H1 (cell line): ENCODE measurements around the gene SON. TPM values are rescaled to one million over a fixed set of nuclear protein-coding genes. Genes with fewer than 3 reads are reported as not detected.
A peak's percentile ranks its signal among the peaks of the same experiment; 100 is the strongest.

Experiments used
- CTCF ChIA-PET: fragments of 300-600 bp; sonication (Branson Sonifier 250); formaldehyde crosslinking; loops from one replicate; lab custom pipeline; 2021; ENCODE audit not compliant: partially characterized antibody; lab: Charles Lee
- POLR2A ChIA-PET: fragments of 300-600 bp; sonication (Branson Sonifier 250); formaldehyde crosslinking; loops from one replicate; lab custom pipeline; 2021; ENCODE audit warnings: inconsistent platforms; ENCODE audit not compliant: partially characterized antibody; lab: Charles Lee
- DNase-seq, 2 experiments: peaks; one replicate each; pipeline versions ENCODE4 v3.0.0 to v3.0.0-alpha.2; 2010 to 2022; ENCODE audit warnings: low spot score in 2 of 2, low read depth in 1 of 2, mixed read lengths in 1 of 2
- FAIRE-seq: peaks from 2 replicates; lab custom pipeline; 2011; peaks lifted over from hg19 to GRCh38; lab: Jason Lieb, UNC
- H2AFZ ChIP-seq: 2 replicates; pipeline ENCODE4 v1.8.1; 2012; ENCODE audit warnings: low read length, inconsistent platforms
- H2AK5ac ChIP-seq: 2 replicates; pipeline ENCODE4 v1.6.1; 2013; ENCODE audit warnings: low read depth, low read length
- H2BK120ac ChIP-seq: replicated peaks from 2 replicates; pipeline ENCODE3; 2013; ENCODE audit warnings: low read depth, low read length, inconsistent platforms
- H2BK12ac ChIP-seq: 2 replicates; pipeline ENCODE4 v1.6.1; 2013; ENCODE audit warnings: low read depth, low read length
- H2BK15ac ChIP-seq: 2 replicates; pipeline ENCODE4 v1.6.1; 2013; ENCODE audit warnings: low read length
- H2BK20ac ChIP-seq: 2 replicates; pipeline ENCODE4 v1.6.1; 2013; ENCODE audit warnings: low read length
- H2BK5ac ChIP-seq: 2 replicates; pipeline ENCODE4 v1.6.1; 2013; ENCODE audit warnings: low read depth, low read length
- H3K14ac ChIP-seq: 2 replicates; pipeline ENCODE4 v1.6.1; 2013; ENCODE audit warnings: inconsistent platforms; ENCODE audit not compliant: insufficient read length
- H3K18ac ChIP-seq: 2 replicates; pipeline ENCODE4 v1.6.1; 2013; ENCODE audit warnings: low read length; ENCODE audit errors: extremely low read depth
- H3K23ac ChIP-seq: 2 replicates; pipeline ENCODE4 v1.6.1; 2013; ENCODE audit warnings: inconsistent platforms; ENCODE audit not compliant: insufficient read length
- H3K23me2 ChIP-seq: 2 replicates; pipeline ENCODE4 v1.6.1; 2013; ENCODE audit warnings: low read depth, low read length
- H3K27ac ChIP-seq: 2 replicates; pipeline ENCODE4 v1.6.1; 2011; ENCODE audit warnings: low read depth, low read length, inconsistent platforms
- H3K27me3 ChIP-seq, 4 experiments: replicated peaks in 1 of 4; 1 replicate in 1 of 4; 2 replicates in 3 of 4; pipeline versions ENCODE4 v1.6.1 to v1.8.1; 2011 to 2013; ENCODE audit warnings: low read length in 3 of 4, mild to moderate bottlenecking in 3 of 4, inconsistent platforms in 2 of 4, mixed read lengths in 2 of 4, moderate library complexity in 1 of 4; ENCODE audit not compliant: control insufficient read depth in 3 of 4, insufficient read depth in 3 of 4; ENCODE audit errors: extremely low read depth in 1 of 4
- H3K36me3 ChIP-seq, 4 experiments: 2 replicates each; pipeline versions ENCODE4 v1.6.1 to v1.8.1; 2011 to 2013; ENCODE audit warnings: mild to moderate bottlenecking in 4 of 4, low read length in 3 of 4, moderate library complexity in 2 of 4, control low read depth in 1 of 4, inconsistent platforms in 1 of 4; ENCODE audit not compliant: insufficient read depth in 4 of 4, control insufficient read depth in 2 of 4
- H3K4ac ChIP-seq: replicated peaks from 2 replicates; pipeline ENCODE3; 2013; ENCODE audit warnings: low read length, low read depth, mixed read lengths, inconsistent platforms; ENCODE audit not compliant: insufficient read length
- H3K4me1 ChIP-seq, 4 experiments: replicated peaks in 1 of 4; 1 replicate in 1 of 4; 2 replicates in 3 of 4; pipeline versions ENCODE4 v1.6.1 to v1.8.1; 2011 to 2013; ENCODE audit warnings: low read length in 3 of 4, inconsistent platforms in 2 of 4, mixed read lengths in 1 of 4; ENCODE audit not compliant: insufficient read depth in 4 of 4, control insufficient read depth in 3 of 4
- H3K4me2 ChIP-seq, 2 experiments: 2 replicates each; pipeline versions ENCODE4 v1.6.1 to v1.8.1; 2011 to 2013; ENCODE audit warnings: low read depth in 2 of 2, low read length in 2 of 2, control low read depth in 1 of 2, inconsistent platforms in 1 of 2, mild to moderate bottlenecking in 1 of 2; ENCODE audit not compliant: insufficient read depth in 1 of 2
- H3K4me3 ChIP-seq, 4 experiments: fragments of 200-600, 300-600 bp in 1 of 4; sonication (generic), shearing (Covaris generic), sonication (Bioruptor Twin) in 1 of 4; 2 replicates each; pipeline versions ENCODE4 v1.5.1 to v1.8.1; 2011 to 2016; ENCODE audit warnings: low read length in 4 of 4, low read depth in 3 of 4, control low read depth in 2 of 4, inconsistent platforms in 2 of 4, mild to moderate bottlenecking in 2 of 4, mixed read lengths in 1 of 4, moderate library complexity in 1 of 4; ENCODE audit not compliant: insufficient read depth in 2 of 4; ENCODE audit errors: extremely low read depth in 1 of 4
- H3K56ac ChIP-seq: replicated peaks from 2 replicates; pipeline ENCODE3; 2013; ENCODE audit warnings: low read depth, mild to moderate bottlenecking, mixed read lengths, low read length, inconsistent platforms; ENCODE audit not compliant: insufficient read length
- H3K79me1 ChIP-seq: 2 replicates; pipeline ENCODE4 v1.6.1; 2013; ENCODE audit warnings: low read depth, low read length, control low read depth
- H3K79me2 ChIP-seq, 2 experiments: 2 replicates each; pipeline versions ENCODE4 v1.6.1 to v1.8.1; 2012 to 2013; ENCODE audit warnings: low read length in 2 of 2, mild to moderate bottlenecking in 2 of 2, inconsistent platforms in 1 of 2; ENCODE audit not compliant: insufficient read depth in 2 of 2, control insufficient read depth in 1 of 2
- H3K9ac ChIP-seq, 4 experiments: replicated peaks in 1 of 4; 1 replicate in 1 of 4; 2 replicates in 3 of 4; pipeline versions ENCODE4 v1.6.1 to v1.8.1; 2011 to 2013; ENCODE audit warnings: low read depth in 3 of 4, low read length in 3 of 4, control low read depth in 2 of 4, mild to moderate bottlenecking in 2 of 4, moderate library complexity in 2 of 4, inconsistent platforms in 1 of 4; ENCODE audit errors: extremely low read depth in 1 of 4
- H3K9me3 ChIP-seq, 2 experiments: 2 replicates each; pipeline versions ENCODE4 v1.6.1 to v1.8.1; 2012 to 2013; ENCODE audit warnings: mild to moderate bottlenecking in 2 of 2, moderate library complexity in 2 of 2, control low read depth in 1 of 2, inconsistent platforms in 1 of 2, low read depth in 1 of 2, low read length in 1 of 2, mixed read lengths in 1 of 2; ENCODE audit not compliant: insufficient read depth in 2 of 2
- H4K20me1 ChIP-seq, 2 experiments: replicated peaks in 1 of 2; 2 replicates each; pipeline versions ENCODE3 to v1.8.1; 2011 to 2013; ENCODE audit warnings: inconsistent platforms in 2 of 2, low read length in 2 of 2, mild to moderate bottlenecking in 1 of 2; ENCODE audit not compliant: insufficient read depth in 2 of 2, control insufficient read depth in 1 of 2
- H4K5ac ChIP-seq: 2 replicates; pipeline ENCODE4 v1.6.1; 2013; ENCODE audit warnings: low read length, low read depth, mixed read lengths, inconsistent platforms; ENCODE audit not compliant: insufficient read length
- H4K8ac ChIP-seq: 2 replicates; pipeline ENCODE4 v1.8.0; 2013; ENCODE audit warnings: mild to moderate bottlenecking, moderate library complexity, low read length, inconsistent platforms; ENCODE audit not compliant: insufficient read depth; ENCODE audit errors: extremely low read depth
- H4K91ac ChIP-seq: replicated peaks from 2 replicates; pipeline ENCODE3; 2013; ENCODE audit warnings: low read length, mixed read lengths, inconsistent platforms; ENCODE audit not compliant: insufficient read length
- EGR1 ChIP-seq: IDR thresholded peaks from 2 replicates; pipeline ENCODE4 v1.6.1; 2011; ENCODE audit warnings: low read depth, low read length, borderline replicate concordance
- EP300 ChIP-seq, 2 experiments: IDR thresholded peaks; 1 replicate in 1 of 2; 2 replicates in 1 of 2; pipeline ENCODE4 v1.6.1; 2011 to 2012; ENCODE audit warnings: low read depth in 2 of 2, low read length in 2 of 2, mild to moderate bottlenecking in 2 of 2, borderline replicate concordance in 1 of 2, inconsistent platforms in 1 of 2, moderate library complexity in 1 of 2
- HDAC2 ChIP-seq, 2 experiments: fragments of 300-600 bp in 1 of 2; sonication (generic) in 1 of 2; IDR thresholded peaks; 2 replicates each; pipeline ENCODE4 v1.6.1; 2011 to 2012; ENCODE audit warnings: low read depth in 2 of 2, low read length in 2 of 2, mild to moderate bottlenecking in 2 of 2, moderate library complexity in 2 of 2, borderline replicate concordance in 1 of 2, inconsistent platforms in 1 of 2
- JUND ChIP-seq: IDR thresholded peaks from 2 replicates; pipeline ENCODE4 v1.6.1; 2011; ENCODE audit warnings: mild to moderate bottlenecking, improper control_type of control experiment, low read length
- KDM1A ChIP-seq: fragments of 200-600, 300-600 bp; sonication (generic); IDR thresholded peaks from 2 replicates; pipeline ENCODE4 v1.7.1; 2016; ENCODE audit warnings: mild to moderate bottlenecking, low read length, borderline replicate concordance
- KDM5A ChIP-seq: fragments of 200-600 bp; IDR thresholded peaks from 2 replicates; pipeline ENCODE4 v1.7.1; 2012; ENCODE audit warnings: mild to moderate bottlenecking, low read length, inconsistent platforms, mixed read lengths
- NANOG ChIP-seq: IDR thresholded peaks from 2 replicates; pipeline ENCODE4 v1.6.1; 2011; ENCODE audit warnings: low read length, low read depth, mild to moderate bottlenecking, inconsistent platforms; ENCODE audit not compliant: insufficient read depth, poor library complexity, severe bottlenecking
- NRF1 ChIP-seq: IDR thresholded peaks from 2 replicates; pipeline ENCODE4 v1.6.1; 2011; ENCODE audit warnings: mild to moderate bottlenecking, low read depth, low read length, improper control_type of control experiment
- POLR2AphosphoS5 ChIP-seq: IDR thresholded peaks from 2 replicates; pipeline ENCODE4 v1.6.1; 2011; ENCODE audit warnings: low read depth, low read length
- RBBP5 ChIP-seq: IDR thresholded peaks from 2 replicates; pipeline ENCODE4 v1.7.1; 2012; ENCODE audit warnings: low read depth, mild to moderate bottlenecking, inconsistent platforms, low read length, moderate library complexity, borderline replicate concordance
- SIX5 ChIP-seq: IDR thresholded peaks from 2 replicates; pipeline ENCODE4 v1.6.1; 2011; ENCODE audit warnings: mild to moderate bottlenecking, low read depth, low read length
- SRF ChIP-seq: IDR thresholded peaks from 2 replicates; pipeline ENCODE4 v1.6.1; 2011; ENCODE audit warnings: mild to moderate bottlenecking, low read depth, low read length, moderate library complexity
- TAF7 ChIP-seq: optimal IDR thresholded peaks from 2 replicates; pipeline ENCODE3; 2011; ENCODE audit warnings: low read depth, mild to moderate bottlenecking, inconsistent platforms, low read length, moderate library complexity, borderline replicate concordance
- ZNF274 ChIP-seq: IDR thresholded peaks from 2 replicates; pipeline ENCODE4 v1.7.0; 2012; ENCODE audit warnings: low read length, borderline replicate concordance; ENCODE audit errors: extremely low read depth
- WGBS, 2 experiments: shearing (Covaris generic) in 1 of 2; methylation state at CpG; one replicate each; pipeline versions ENCODE4 v1.1.6 to v1.1.7; 2013 to 2015; ENCODE audit warnings: low lambda C conversion rate in 2 of 2, mixed read lengths in 2 of 2, inconsistent platforms in 1 of 2, low coverage in 1 of 2, missing lambda C conversion rate in 1 of 2; ENCODE audit not compliant: insufficient replicate concordance in 2 of 2, insufficient coverage in 1 of 2, insufficient read length in 1 of 2; ENCODE audit errors: extremely low coverage in 1 of 2, missing lambda C conversion rate in 1 of 2; 5-methylcytosine and 5-hydroxymethylcytosine counted together
- polyA plus RNA-seq, 7 experiments: library from polyadenylated mRNA; depleted of rRNA in 3 of 7; stranded (reverse) in 5 of 7; unstranded in 2 of 7; fragments of >200 nt in 5 of 7; fragments of 200-250 nt in 2 of 7; gene quantifications; 1 replicate in 5 of 7; 2 replicates in 1 of 7; 4 replicates in 1 of 7; pipeline versions ENCODE4 v1.2.1 to v1.2.3, GENCODE V29; 2011 to 2013; ENCODE audit warnings: missing spikeins in 2 of 7, mixed read lengths in 2 of 7
- total RNA-seq: library from RNA; stranded (reverse); fragmentation: NEBNext Ultra II Directional; extraction: Animal tissue kit (Norgen Biotek cat#: 25700); gene quantifications from 2 replicates; pipeline ENCODE4 v1.2.1, GENCODE V29; 2021

SON gene
- total and polyA plus RNA-seq, 2 of the 8 experiments (the other 6 are each of a cell fraction or from before 2014, with no cell fraction given), result 122 to 274 TPM

DNA sequence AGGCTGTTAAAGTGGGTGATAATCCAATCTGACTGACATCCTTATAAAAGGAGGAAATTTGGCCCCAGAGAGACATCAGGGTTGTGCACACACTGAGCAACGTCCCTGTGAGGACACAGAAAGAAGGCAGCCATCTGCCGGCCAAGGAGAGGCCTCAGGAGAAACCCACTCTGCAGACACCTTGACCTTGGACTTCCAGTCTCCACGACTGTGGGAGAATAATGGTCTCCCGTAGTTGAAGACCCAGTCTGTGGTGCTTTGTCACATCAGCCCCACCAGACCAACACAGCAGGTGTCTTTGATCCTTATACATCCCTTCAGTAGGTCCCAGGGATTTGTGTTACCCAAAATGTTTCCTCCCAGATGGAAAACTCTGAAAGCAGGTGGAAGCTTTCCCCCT is 47.1 kb upstream of the SON start:
- no peak overlapping the region for H3K18ac ChIP-seq
- H3K4ac ChIP-seq, result no peak overlapping the region
- H3K4me1 ChIP-seq, result peaks cover 0 to 8% (median 0%) of the 10 kb centered on the region in 4 experiments; a peak in 1 of 7 replicates
- no peak overlapping the region for H3K4me3 ChIP-seq
- FAIRE-seq (no peak), DNase-seq (no peak)
- no peaks in the 10 kb centered on the region for H4K20me1 ChIP-seq
- no peaks in the 10 kb centered on the region for H3K36me3 ChIP-seq
- H4K8ac ChIP-seq, result no peak overlapping the region
- no peak overlapping the region for H2AK5ac ChIP-seq
- no peaks in the 10 kb centered on the region for H3K27me3 ChIP-seq
- H3K14ac ChIP-seq, result no peak overlapping the region
- H4K91ac ChIP-seq, result no peak overlapping the region
- no peak overlapping the region for H2BK20ac ChIP-seq
- no peaks in the 10 kb centered on the region for H3K9me3 ChIP-seq
- H2BK120ac ChIP-seq, result no peak overlapping the region
- H3K79me2 ChIP-seq, result no peaks in the 10 kb centered on the region
- POLR2A ChIA-PET, result interaction anchor here (0.9 to 1.9 kb wide), 7 partner anchors 10 to 49 kb away, joined by 3 to 8 read pairs (median 3); partner anchors contain the start of gene TMEM50B
- peak overlapping the region; percentile 13 to 43; a peak in 3 of 4 replicates for H3K4me2 ChIP-seq
- no peak overlapping the region for H3K27ac ChIP-seq
- H2BK5ac ChIP-seq, result no peak overlapping the region; the same call in 1 of the 2 replicates
- 85% methylated on average over 4 of the region's 4 CpGs; no CpG with 5 or more reads in 1 of the 2 experiments for WGBS, 2 experiments
- peaks cover 7% of the 10 kb centered on the region for H3K23me2 ChIP-seq
- no peak overlapping the region for H3K56ac ChIP-seq
- H3K79me1 ChIP-seq, result no peaks in the 10 kb centered on the region
- H4K5ac ChIP-seq, result no peak overlapping the region
- H2BK15ac ChIP-seq, result no peak overlapping the region
- no peak overlapping the region for H3K9ac ChIP-seq
- H3K23ac ChIP-seq, result no peak overlapping the region
- no peak overlapping the region for H2AFZ ChIP-seq
- H2BK12ac ChIP-seq, result no peak overlapping the region; the same call in 1 of the 2 replicates
- CTCF ChIA-PET, result interaction anchor here (1.3 to 1.4 kb wide), 2 partner anchors 15 to 110 kb away, joined by 4 to 6 read pairs; no protein-coding TSS in a partner anchor
- no peak for TF ChIP-seq KDM1A
- no peak for TF ChIP-seq NANOG
- TF ChIP-seq EGR1, result no peak
- TF ChIP-seq HDAC2 (IDR thresholded peaks at IDR 0.05; ENCODE audit: borderline replicate concordance in 1 of 2, low read depth in 2 of 2, low read length in 2 of 2), result no peak
- TF ChIP-seq SIX5, result no peak
- TF ChIP-seq RBBP5, result no peak
- no peak for TF ChIP-seq TAF7
- no peak for TF ChIP-seq KDM5A
- no peak for TF ChIP-seq SRF
- TF ChIP-seq NRF1, result no peak
- TF ChIP-seq EP300 (IDR thresholded peaks at IDR 0.05; ENCODE audit: borderline replicate concordance in 1 of 2, low read depth in 2 of 2, low read length in 2 of 2), result no peak
- no peak for TF ChIP-seq POLR2AphosphoS5
- TF ChIP-seq JUND, result no peak
- no peak for TF ChIP-seq ZNF274
